ENCODE measurements around the gene KRTAP5-3.

DNA sequence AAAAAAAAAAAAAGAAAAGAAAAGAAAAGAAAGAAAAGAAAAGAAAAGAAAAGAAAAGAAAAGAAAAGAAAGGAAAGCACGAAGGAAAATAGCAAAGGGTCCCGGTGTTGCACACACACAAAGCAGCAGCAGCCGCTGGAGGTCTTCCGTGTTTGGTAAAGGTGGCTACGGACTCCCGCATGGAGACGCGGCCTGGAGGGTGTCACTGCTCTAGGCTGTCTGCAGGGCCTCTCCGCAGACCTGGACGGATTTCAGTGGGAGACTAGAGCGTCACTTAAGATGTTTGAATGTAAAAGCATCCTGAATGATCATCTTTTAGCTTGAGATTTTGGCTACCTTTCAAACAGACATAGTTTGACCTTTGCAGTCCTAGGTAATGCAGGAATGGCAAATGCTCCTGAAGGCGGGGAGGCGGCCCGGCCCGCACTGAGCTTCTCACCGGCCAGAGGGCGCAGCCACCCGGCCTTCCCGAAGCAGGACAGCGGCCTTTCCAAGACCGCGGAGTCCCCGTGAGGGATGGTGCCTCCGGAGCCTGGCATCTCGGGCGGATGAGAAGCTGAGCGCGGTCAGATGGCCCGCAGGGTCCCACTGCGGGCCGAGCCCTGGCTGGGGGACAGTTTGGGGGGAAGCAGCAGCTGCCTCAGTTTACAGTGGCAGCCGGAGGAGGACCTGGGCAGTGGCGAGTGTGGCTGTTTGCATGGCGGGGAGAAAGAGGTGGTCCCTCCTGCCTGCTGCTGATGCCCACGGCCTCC lies 39.8 kb upstream of the KRTAP5-3 start:
- TF ChIP-seq SIN3A (IDR thresholded peaks at IDR 0.05; ENCODE audit: borderline replicate concordance in 2 of 2, control insufficient read depth in 1 of 2, low read depth in 2 of 2, low read length in 2 of 2), result no peak
- TF ChIP-seq SP1 (CRISPR knock-in tag; IDR thresholded peaks at IDR 0.05), result no peak

Data from K562 (cell line).